Limb (tissue), 2 donors: Measurements from ENCODE around the gene SLC38A8.

ENCODE experiments used
- DNase-seq, 2 donors: peaks; one replicate each; pipeline ENCODE4 v3.0.0-alpha.2; 2016; ENCODE audit errors: extremely low spot score in 2 of 2

Gene SLC38A8

DNA sequence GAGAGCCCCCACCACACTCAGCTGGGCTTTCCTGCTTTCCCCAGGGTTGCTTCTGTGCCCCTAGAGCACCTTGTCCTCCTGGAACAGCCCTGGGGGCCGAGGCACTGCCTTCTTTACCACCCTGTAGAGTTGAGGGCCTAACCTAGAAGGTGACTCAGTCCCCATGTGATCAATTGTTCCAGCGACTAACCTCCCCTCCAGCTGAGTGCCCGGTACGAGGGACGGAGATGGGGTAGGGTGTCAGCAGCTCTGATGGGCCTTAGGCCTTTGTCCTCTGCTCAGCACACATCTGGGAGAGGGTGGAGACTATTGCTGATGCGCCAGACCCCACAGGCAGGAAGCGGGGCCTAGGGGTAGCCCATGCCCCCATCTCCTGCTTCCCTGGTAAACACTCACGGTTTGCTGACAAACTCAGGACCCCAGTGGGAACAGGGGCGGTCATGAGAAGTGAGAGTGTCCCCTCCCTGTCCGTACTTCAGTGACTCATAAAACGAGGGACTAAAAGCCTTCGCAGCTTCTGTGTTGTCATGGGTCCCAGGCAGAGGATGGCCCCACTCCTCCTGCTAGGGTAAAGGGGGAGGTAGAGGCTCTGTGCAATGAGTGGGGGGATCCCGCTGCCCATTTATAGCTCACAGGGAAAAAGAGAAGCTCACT is 41.5 kb downstream of the SLC38A8 start:
- no peak for DNase-seq

DNA sequence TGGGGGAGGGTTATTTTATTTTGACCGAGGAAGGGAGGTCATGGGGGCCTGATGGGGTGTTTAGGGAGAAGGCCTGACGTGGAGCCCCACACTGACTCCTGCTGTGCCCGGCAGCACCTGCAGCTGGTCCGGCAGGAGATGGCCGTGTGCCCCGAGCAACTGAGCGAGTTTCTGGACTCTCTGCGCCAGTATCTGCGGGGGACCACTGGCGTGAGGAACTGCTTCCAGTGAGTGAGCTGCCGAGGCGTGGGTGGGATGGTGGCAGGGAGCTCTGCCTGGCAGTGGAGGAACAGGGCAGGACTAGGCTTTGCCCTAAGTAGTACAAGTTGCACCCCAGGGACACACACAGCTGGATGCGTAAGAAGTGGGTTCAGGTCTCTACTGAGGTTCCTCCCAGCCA is 44.5 kb downstream of the SLC38A8 start:
- DNase-seq = no peak

- no peak for DNase-seq
These were observed 45.9 kb downstream of the SLC38A8 start for GRCh38 chr16:83996481-83997252.

DNA sequence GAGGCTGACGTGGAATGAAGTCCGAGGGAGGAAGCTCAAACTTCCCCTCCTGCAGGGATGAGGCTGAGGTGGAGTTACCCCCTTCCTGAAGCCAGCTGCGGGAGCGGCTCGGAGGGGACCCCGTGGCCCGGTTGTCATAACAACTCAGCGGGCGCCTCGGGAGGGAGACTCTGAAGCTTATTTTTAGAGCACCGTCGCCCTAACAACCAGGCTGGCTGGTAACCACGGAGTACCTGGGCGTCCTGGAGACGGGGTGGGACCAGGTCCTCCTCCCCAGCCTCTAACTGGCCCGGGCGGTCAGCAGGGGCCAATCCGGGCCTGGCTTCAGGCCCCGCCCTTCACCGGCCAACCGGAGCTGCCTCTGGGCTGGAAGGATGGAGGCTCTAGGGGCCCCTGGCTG is 46.8 kb downstream of the SLC38A8 start:
- peak; percentile 27 to 78 for DNase-seq

DNA sequence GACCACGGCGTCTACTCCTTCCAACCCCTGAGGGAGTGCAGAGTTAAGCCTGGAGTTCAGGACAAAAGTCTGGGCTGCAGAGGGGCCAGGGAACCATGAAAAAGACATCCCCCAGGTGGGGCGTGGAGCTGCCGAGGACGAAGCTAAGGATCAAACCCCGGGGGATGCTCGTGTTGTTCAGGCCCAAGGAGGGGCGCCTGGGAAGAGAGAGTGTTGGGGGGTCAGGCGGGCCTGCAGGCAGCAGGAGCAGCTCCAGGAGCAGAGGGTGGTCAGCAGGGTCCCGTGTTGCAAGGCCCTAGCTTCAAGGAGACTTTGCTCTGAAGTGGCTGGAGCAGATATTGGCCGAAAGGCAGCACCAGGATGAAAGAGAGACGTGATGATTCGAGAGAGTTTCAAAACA is 47.9 kb downstream of the SLC38A8 start:
- DNase-seq = no peak

DNA sequence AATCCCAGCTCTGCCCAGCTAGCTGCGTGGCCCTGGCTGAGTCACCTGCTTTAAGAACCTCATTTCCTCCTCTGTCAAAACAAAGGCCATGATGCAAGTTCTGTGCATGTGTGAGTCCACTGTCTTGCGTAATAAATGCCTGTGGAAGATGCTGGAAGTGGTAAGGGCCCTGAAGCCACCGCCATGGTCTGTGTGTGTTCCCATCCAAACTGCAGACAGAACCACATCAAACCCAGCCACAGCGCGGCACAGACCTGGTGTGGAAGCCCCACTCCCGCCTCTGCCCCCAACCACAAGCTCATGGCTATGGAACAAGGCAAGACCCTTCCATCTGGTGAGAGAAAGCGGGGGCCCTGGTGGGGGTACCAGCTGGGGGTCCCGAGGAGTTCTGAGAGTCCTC is 48.5 kb downstream of the SLC38A8 start:
- DNase-seq = no peak

DNA sequence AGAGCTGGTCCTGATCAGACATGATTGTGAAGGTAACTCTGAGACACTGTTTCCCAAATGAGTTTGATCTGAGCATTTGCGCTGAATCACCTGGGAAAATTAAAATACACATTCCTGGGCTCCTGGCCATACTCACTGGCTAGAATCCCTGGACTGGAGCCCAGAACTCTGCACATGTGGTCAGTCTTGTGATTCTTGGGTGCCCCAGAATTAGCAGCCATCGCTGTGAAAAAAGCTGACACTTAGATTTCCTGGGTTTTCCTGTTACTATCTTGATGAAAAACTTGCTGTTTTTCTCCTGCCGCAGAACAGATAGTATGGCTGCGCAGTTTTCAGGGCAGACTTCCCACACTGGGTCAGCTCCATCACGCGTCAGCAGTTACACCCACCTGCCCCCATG is 50.0 kb downstream of the SLC38A8 start:
- no peak for DNase-seq

- no peak for DNase-seq
These were observed 52.1 kb downstream of the SLC38A8 start for GRCh38 chr16:83990492-83990891.

DNA sequence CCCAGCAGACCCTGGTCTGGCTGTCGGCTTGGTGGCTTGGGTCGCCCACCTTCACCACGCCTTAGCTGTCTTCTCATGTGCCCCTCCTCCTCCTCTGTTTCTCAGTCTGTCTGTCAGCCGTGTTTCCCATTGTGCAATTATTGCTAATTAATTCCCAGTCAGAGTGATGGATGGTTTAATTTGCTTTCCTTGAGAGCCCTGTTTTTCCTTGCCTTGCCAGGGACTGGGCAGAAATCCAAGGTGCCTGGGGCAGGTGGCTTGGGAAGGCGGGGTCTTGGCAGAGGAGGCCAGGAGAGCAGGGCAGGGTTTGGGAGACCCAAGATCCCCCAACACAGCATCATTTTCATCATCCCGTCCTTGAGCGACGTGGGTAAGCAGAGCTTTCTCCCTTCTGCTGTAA is 53.3 kb downstream of the SLC38A8 start:
- peak in 1 of 2 donors; percentile 59 for DNase-seq

- DNase-seq = no peak
These were observed 59.1 kb downstream of the SLC38A8 start for GRCh38 chr16:83983491-83983890.

DNA sequence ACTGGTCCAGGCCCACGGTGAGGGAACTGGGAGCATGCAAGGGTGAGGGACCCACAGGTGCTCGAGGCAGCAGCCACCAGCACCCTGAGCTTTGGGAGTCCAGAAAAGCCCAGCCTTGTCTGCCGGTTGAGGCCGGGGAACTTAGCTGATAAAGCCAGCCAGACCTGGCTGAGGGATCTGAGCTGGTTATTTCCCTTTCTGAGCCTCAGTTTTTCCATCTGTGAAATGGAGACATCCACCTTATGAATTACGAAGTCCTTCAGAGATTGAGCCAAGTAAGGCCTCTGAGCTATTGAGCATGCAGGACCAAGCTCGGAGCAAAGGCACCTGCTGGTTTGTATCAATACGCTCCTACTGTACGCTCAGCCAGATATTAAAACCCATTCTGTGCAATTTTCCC is 60.8 kb downstream of the SLC38A8 start:
- no peak for DNase-seq

- DNase-seq = no peak
These were observed 61.8 kb downstream of the SLC38A8 start for GRCh38 chr16:83980794-83981193.

DNA sequence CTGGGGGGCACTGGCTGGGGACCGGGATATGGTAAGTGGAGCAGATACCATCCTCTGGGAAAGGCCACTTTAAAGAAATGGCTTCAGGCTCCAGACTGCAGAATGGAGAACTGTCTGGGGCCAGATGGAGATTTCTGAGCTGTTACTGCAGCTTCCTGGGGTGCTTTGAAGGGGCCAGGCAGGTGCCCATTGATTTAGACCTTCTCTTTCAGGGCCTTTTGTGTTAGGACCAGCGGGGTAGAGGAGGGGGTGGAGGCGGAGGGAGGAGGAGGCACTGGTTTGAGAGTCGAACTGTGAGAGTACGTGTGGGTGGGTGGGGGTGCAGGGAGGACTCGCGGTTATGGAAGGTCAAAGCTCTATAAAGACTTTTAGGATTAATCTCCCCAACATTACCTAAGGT is 63.2 kb downstream of the SLC38A8 start:
- DNase-seq = no peak

DNA sequence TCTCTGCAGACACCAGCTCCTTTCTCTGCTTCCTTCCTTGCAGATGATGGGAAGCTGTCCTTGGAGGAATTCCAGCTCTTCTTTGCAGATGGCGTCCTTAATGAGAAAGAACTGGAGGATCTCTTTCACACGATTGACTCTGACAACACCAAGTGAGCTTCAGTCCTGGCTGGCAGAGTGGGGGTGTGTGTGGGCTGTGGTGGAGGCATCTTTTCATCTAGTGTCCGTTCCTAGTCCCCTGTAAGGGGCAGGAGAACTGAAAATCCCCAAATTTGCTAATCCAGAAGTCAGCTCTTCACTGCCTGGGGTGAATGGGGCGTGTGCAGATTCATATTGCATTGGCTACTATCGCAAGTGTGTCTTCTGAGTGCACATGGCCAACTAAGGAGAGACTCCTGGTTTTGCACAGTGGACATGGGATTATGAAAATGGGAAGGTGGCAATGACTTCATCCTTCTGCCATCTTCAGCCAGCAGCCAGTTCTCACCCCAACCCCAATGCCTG is 64.1 kb downstream of the SLC38A8 start:
- DNase-seq = no peak

GRCh38 chr16:83977056-83977815 is 65.4 kb downstream of the SLC38A8 start:
- DNase-seq = no peak

- DNase-seq = no peak
These were observed 66.9 kb downstream of the SLC38A8 start for GRCh38 chr16:83975590-83976260.

DNA sequence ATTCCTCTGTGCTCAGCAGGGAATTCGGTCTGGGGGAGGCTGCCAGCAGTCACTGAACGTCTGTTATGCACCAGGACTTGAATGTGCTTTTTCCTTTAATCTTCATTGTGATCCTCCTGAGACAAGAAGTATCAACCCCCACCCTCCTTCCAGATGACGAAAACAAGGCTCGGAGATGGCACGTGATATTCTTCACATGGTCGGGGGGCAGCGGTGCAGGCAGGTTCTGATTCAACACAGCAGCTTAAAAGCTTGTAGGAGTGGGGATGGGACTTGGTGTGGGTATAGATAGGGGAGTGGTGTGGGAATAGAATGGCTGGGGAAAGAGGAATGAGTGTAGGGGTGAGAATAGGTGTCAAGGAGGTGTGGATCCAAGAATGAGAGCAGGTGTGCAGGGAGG is 68.1 kb downstream of the SLC38A8 start:
- no peak for DNase-seq

DNA sequence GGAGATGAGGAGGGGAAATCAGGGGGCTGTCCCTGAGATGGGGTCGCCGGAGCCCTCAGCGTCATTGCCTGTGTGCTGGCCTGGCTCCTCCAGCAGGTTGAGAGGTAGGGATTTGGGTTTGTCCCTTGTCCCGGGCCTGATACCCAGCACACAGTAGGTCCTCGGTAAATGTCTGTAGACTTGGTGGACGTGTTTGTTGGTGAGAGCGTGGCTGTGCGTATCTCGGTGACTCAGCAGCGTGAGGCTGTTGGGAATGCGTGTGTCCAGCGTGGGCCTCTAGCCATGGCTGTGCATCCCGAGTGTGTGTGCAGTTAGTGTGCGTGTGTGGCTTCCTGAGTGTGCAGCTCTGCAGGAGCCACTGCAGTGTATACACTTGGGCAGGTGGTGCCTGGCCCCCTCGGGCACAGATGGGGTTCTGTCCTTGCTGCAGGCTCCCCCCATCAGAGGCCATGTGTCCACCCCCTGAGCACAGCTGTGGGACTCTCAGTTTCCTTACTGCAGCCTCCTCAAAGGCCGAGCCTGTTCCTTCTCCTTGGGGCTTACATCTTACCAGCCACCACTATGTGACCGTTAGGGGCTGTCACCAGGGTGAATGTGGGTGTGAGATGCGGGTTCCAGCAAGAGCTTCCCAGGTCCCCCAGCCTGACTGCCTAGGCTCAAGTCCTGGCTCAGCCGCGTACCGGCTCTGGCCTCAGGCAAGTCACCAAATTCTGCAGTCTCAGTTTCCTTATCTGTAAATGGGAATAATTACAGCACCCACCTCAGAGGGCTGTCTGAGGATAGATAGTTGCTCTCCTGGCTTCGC is 68.8 kb downstream of the SLC38A8 start:
- no peak for DNase-seq

DNA sequence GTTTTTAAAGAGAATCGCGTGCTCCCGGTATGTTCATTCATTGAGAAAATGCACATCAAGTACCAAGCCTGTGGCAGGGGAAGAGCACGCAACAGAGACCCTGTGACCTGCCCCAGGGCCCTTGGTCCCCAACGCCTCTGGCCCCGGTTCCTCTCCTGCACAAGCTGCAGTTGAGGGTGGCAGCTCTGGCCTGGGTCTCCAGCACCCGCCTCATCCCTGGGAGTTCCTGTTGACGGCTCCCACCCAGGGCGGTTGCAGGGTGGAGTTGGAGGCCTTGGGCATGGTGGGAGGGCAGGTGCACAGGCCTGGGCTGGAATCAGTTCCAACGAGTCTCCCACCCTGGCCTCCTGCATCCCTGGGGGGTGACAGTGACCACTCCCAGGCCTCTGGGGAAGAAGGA is 69.5 kb downstream of the SLC38A8 start:
- no peak for DNase-seq

- no peak for DNase-seq
These were observed 70.2 kb downstream of the SLC38A8 start for GRCh38 chr16:83972256-83973008.
